Forelimb muscle (tissue), 1 donor: ENCODE measurements around the gene PCDHA9. TPM values are rescaled to one million over a fixed set of nuclear protein-coding genes. Genes with fewer than 3 reads are reported as not detected.

Experiments
- DNase-seq: peaks from one replicate; pipeline ENCODE4 v3.0.0-alpha.2; 2013; ENCODE audit warnings: low read depth
- polyA plus RNA-seq: library from polyadenylated mRNA; unstranded; fragments of 120-200 nt; gene quantifications from one replicate; pipeline ENCODE4 v1.2.1, GENCODE V29; 2013; ENCODE audit not compliant: insufficient read length

Gene PCDHA9
- polyA plus RNA-seq, 1 donor: not detected

GRCh38 chr5:140877262-140877581, 29.0 kb downstream of the PCDHA9 start:
- DNase-seq: no peak

- DNase-seq: no peak
Measured at GRCh38 chr5:140881889-140882590, 33.9 kb downstream of the PCDHA9 start, which contains the start of gene PCDHA13. TSS of gene PCDHA13 (plus strand) at chr5:140882124. CDS start at chr5:140882269, 145 bp downstream.

- DNase-seq: no peak
Measured at GRCh38 chr5:140882591-140882899, 34.4 kb downstream of the PCDHA9 start.

- DNase-seq: no peak
Measured at GRCh38 chr5:140883373-140883772, 35.2 kb downstream of the PCDHA9 start.

GRCh38 chr5:140883927-140884697, 35.9 kb downstream of the PCDHA9 start:
- DNase-seq: no peak

Other genes starting within 250 kb of the PCDHA9 start
- 18.3 TPM for gene CD14, start 215.2 kb upstream of the PCDHA9 start, polyA plus RNA-seq
- gene TMCO6, start 208.9 kb upstream of the PCDHA9 start, polyA plus RNA-seq: 8.3 TPM
- gene NDUFA2, start 200.8 kb upstream of the PCDHA9 start, polyA plus RNA-seq: 58.2 TPM
- gene IK, start 200.6 kb upstream of the PCDHA9 start, polyA plus RNA-seq: 95.3 TPM
- gene WDR55, start 183.5 kb upstream of the PCDHA9 start, polyA plus RNA-seq: 14.9 TPM
- gene DND1, start 174.8 kb upstream of the PCDHA9 start, polyA plus RNA-seq: not detected
- 58.2 TPM for gene HARS1, start 157.0 kb upstream of the PCDHA9 start, polyA plus RNA-seq
- gene HARS2, start 156.9 kb upstream of the PCDHA9 start, polyA plus RNA-seq: 26.6 TPM
- gene ZMAT2, start 147.9 kb upstream of the PCDHA9 start, polyA plus RNA-seq: 73.2 TPM
- 0.10 TPM for gene PCDHA1, start 62.2 kb upstream of the PCDHA9 start, polyA plus RNA-seq
- 0.09 TPM for gene PCDHA2, start 53.5 kb upstream of the PCDHA9 start, polyA plus RNA-seq
- 0.14 TPM for gene PCDHA3, start 47.3 kb upstream of the PCDHA9 start, polyA plus RNA-seq
- 0.14 TPM for gene PCDHA4, start 41.3 kb upstream of the PCDHA9 start, polyA plus RNA-seq
- gene PCDHA5, start 26.8 kb upstream of the PCDHA9 start, polyA plus RNA-seq: 0.08 TPM
- gene PCDHA6, start 20.4 kb upstream of the PCDHA9 start, polyA plus RNA-seq: 0.06 TPM
- 0.06 TPM for gene PCDHA7, start 14.1 kb upstream of the PCDHA9 start, polyA plus RNA-seq
- gene PCDHA8, start 7.2 kb upstream of the PCDHA9 start, polyA plus RNA-seq: 0.03 TPM
- gene PCDHA10, start 7.5 kb downstream of the PCDHA9 start, polyA plus RNA-seq: 0.05 TPM
- gene PCDHA11, start 20.6 kb downstream of the PCDHA9 start, polyA plus RNA-seq: not detected
- not detected for gene PCDHA12, start 26.9 kb downstream of the PCDHA9 start, polyA plus RNA-seq
- 0.08 TPM for gene PCDHA13, start 33.7 kb downstream of the PCDHA9 start, polyA plus RNA-seq
- gene PCDHAC1, start 77.9 kb downstream of the PCDHA9 start, polyA plus RNA-seq: 0.04 TPM
- 0.67 TPM for gene PCDHAC2, start 118.1 kb downstream of the PCDHA9 start, polyA plus RNA-seq
- 0.11 TPM for gene PCDHB1, start 203.0 kb downstream of the PCDHA9 start, polyA plus RNA-seq
- 2.2 TPM for gene PCDHB2, start 246.2 kb downstream of the PCDHA9 start, polyA plus RNA-seq